GM23248 (cell line): ENCODE measurements around the gene ARMS2. TPM values are rescaled to one million over a fixed set of nuclear protein-coding genes. Genes with fewer than 3 reads are reported as not detected.

Experiments
- DNase-seq: peaks from one replicate; pipeline ENCODE4 v3.0.0-alpha.2; 2015
- H2AFZ ChIP-seq: fragments of 200-600 bp; sonication (generic); 2 replicates; pipeline ENCODE4 v1.6.1; 2016; ENCODE audit warnings: antibody characterized with exemption
- H3F3A ChIP-seq: fragments of 200-600 bp; sonication (generic); 2 replicates; pipeline ENCODE4 v1.6.1; 2016; ENCODE audit warnings: mild to moderate bottlenecking, antibody characterized with exemption, mixed run types; ENCODE audit not compliant: insufficient read depth
- H3K27ac ChIP-seq: fragments of 200-600 bp; sonication (generic); 2 replicates; pipeline ENCODE4 v1.5.1; 2016; ENCODE audit warnings: mild to moderate bottlenecking
- H3K27me3 ChIP-seq: fragments of 200-600 bp; sonication (generic); replicated peaks from 2 replicates; pipeline ENCODE4 v1.6.1; 2016; ENCODE audit warnings: mild to moderate bottlenecking; ENCODE audit not compliant: insufficient read depth
- H3K36me3 ChIP-seq: fragments of 200-600 bp; sonication (generic); 2 replicates; pipeline ENCODE4 v1.6.1; 2016; ENCODE audit warnings: low read depth, mild to moderate bottlenecking
- H3K4me1 ChIP-seq: fragments of 200-600 bp; sonication (generic); 2 replicates; pipeline ENCODE4 v1.6.1; 2016; ENCODE audit warnings: mild to moderate bottlenecking; ENCODE audit not compliant: insufficient read depth
- H3K4me2 ChIP-seq: fragments of 200-600 bp; sonication (generic); one replicate; pipeline ENCODE4 v1.6.1; 2016; ENCODE audit warnings: mild to moderate bottlenecking; ENCODE audit not compliant: unreplicated experiment
- H3K4me3 ChIP-seq: fragments of 200-600 bp; sonication (generic); 2 replicates; pipeline ENCODE4 v1.5.1; 2016; ENCODE audit warnings: mild to moderate bottlenecking
- H3K79me2 ChIP-seq: fragments of 200-600 bp; sonication (generic); 2 replicates; pipeline ENCODE4 v1.6.1; 2016; ENCODE audit warnings: mild to moderate bottlenecking; ENCODE audit not compliant: insufficient read depth
- H3K9ac ChIP-seq: fragments of 200-600 bp; sonication (generic); 2 replicates; pipeline ENCODE4 v1.6.1; 2016; ENCODE audit warnings: mild to moderate bottlenecking
- H3K9me2 ChIP-seq: fragments of 200-600 bp; sonication (generic); 2 replicates; pipeline ENCODE4 v1.6.1; 2016; ENCODE audit warnings: mixed run types, mild to moderate bottlenecking, moderate library complexity; ENCODE audit not compliant: insufficient read depth
- H3K9me3 ChIP-seq: fragments of 200-600 bp; sonication (generic); one replicate; pipeline ENCODE4 v1.6.1; 2017; ENCODE audit warnings: low read depth
- H4K20me1 ChIP-seq: fragments of 200-600 bp; sonication (generic); 2 replicates; pipeline ENCODE4 v1.6.0; 2016; ENCODE audit not compliant: insufficient read depth
- EZH2 ChIP-seq: fragments of 200-600 bp; sonication (generic); IDR thresholded peaks from 2 replicates; pipeline ENCODE4 v1.6.1; 2018; ENCODE audit warnings: antibody characterized with exemption, mild to moderate bottlenecking; ENCODE audit not compliant: insufficient read depth, poor library complexity, severe bottlenecking
- EZH2phosphoT487 ChIP-seq: fragments of 200-600 bp; sonication (generic); IDR thresholded peaks from 2 replicates; pipeline ENCODE4 v1.6.1; 2018; ENCODE audit warnings: antibody characterized with exemption, moderate library complexity, mild to moderate bottlenecking, low read depth; ENCODE audit not compliant: insufficient read depth
- WGBS, 2 experiments: methylation state at CpG; one replicate each; pipeline ENCODE4 v1.1.6; 2015 to 2017; ENCODE audit warnings: low lambda C conversion rate in 2 of 2, low coverage in 1 of 2; ENCODE audit errors: missing lambda C conversion rate in 2 of 2; 5-methylcytosine and 5-hydroxymethylcytosine counted together
- in situ Hi-C: fragments of 300-500 bp; cut with MboI; formaldehyde crosslinking; loops from 2 replicates; pipeline ENCODE4 v1.15.0; 2020
- polyA plus RNA-seq: library from polyadenylated mRNA; unstranded; fragments of >200 nt; fragmentation: Nextera tagmentation; extraction: Ambion mirVana; gene quantifications from 2 replicates; pipeline ENCODE4 v1.2.1, GENCODE V29; 2016
- total RNA-seq: library from RNA; depleted of rRNA; stranded (reverse); fragments of >200 nt; shearing (Covaris generic); gene quantifications from 2 replicates; pipeline ENCODE4 v1.2.3, GENCODE V29; 2014

The ARMS2 gene
- total and polyA plus RNA-seq, 2 experiments from 2014 or later: not detected

DNA sequence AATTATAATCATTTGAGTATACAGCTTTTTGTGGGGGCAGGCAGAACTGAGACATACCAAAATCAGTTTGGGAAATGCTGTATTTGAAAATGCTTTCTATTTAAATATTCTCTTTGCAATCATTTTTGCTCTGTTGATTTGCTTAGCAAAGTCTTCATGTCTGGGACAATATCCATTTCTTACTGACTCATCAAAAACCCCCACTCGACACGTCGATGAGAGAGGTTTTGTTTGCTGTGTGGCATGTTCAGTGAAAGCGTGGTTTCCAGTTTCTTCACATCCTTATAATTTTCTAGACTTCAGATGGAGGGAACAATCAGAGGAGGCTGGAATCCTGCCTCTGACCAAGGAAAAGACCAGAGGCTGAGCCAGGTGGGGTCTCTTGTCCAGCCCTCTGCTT lies 35.8 kb downstream of the ARMS2 start:
- H3K27ac ChIP-seq: peak overlapping the region; percentile 91
- H3K9ac ChIP-seq: peak overlapping the region; percentile 63
- no peaks in the 10 kb centered on the region for H3K27me3 ChIP-seq
- H3K9me3 ChIP-seq: no peaks in the 10 kb centered on the region
- peaks cover 57% of the 10 kb centered on the region for H3K4me1 ChIP-seq
- peak overlapping the region; percentile 23 for H3K4me2 ChIP-seq
- TF ChIP-seq EZH2: no peak
- H2AFZ ChIP-seq: peak overlapping the region; percentile 28
- no peaks in the 10 kb centered on the region for H3K9me2 ChIP-seq
- peaks cover 18% of the 10 kb centered on the region; the same call in 1 of the 2 replicates for H3K79me2 ChIP-seq
- peaks cover 48% of the 10 kb centered on the region for H3F3A ChIP-seq
- peak; percentile 81 for DNase-seq
- H4K20me1 ChIP-seq: no peaks in the 10 kb centered on the region
- H3K36me3 ChIP-seq: no peaks in the 10 kb centered on the region
- peak overlapping the region; percentile 1; the same call in 1 of the 2 replicates for H3K4me3 ChIP-seq
- 3 to 8% methylated on average over 4 of the region's 4 CpGs for WGBS, 2 experiments
- in situ Hi-C loops: no loop called here

DNA sequence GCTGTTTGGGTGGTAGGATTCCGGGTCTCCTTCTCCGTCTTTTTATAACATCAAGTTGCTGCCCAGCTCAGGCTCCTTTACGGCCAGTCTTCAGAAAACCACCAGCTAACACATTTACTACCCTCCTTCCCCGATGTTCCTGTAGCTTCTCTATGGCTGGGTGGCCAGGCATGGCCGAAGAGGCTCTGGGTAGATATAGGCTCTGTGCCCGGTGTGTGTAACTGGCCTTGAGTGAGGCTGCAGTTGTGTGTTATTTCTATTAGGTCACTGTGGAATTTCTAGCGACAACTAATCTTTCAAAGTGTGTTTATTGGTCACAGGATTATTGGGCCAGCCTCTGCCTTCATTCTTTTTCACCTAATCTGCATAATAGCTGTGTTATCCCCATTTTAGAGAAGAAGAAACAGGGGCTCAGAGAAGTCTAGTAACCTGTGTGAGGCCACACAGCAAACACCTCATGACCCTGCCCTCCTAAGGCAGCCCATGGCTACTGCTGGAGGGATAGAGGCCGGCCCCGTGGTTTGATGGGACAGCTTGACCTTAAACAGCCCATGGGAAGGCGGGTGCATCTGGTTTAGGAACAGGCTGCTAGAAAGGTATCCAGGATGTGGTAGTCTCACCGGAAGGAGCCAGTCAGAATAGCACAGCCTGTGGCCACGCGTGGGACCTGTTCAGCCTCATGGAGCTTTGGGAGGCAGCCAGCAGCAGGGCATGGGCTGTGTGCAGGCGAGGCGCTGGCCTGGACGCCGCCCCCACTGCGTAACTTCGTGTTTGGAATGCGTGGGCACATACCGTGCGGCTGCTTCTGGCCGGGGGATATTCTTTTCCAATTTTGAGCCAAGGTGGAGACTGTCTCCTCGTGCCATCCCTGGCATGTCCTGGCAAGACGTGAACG lies 36.6 kb downstream of the ARMS2 start:
- Histone ChIP-seq H3K79me2 (peaks cover 11% of the 10 kb centered on the region; the same call in 1 of the 2 replicates), H3K9me2 (no peaks in the 10 kb centered on the region), H3K4me3 (peak overlapping the region; percentile 1), H3K27me3 (no peaks in the 10 kb centered on the region), H3K4me1 (peaks cover 65% of the 10 kb centered on the region), H3K27ac (peak overlapping the region; percentile 91), H3K4me2 (peak overlapping the region; percentile 44), H3K36me3 (no peaks in the 10 kb centered on the region), H3K9me3 (no peaks in the 10 kb centered on the region), H2AFZ (peak overlapping the region; percentile 28), H3K9ac (peak overlapping the region; percentile 63), H4K20me1 (no peaks in the 10 kb centered on the region), H3F3A (peaks cover 56% of the 10 kb centered on the region)
- in situ Hi-C loops: no loop called here
- DNase-seq: peak; percentile 83
- 36 to 37% methylated on average over 26 of the region's 26 CpGs for WGBS, 2 experiments
- no peak for TF ChIP-seq EZH2phosphoT487
- TF ChIP-seq EZH2: no peak

DNA sequence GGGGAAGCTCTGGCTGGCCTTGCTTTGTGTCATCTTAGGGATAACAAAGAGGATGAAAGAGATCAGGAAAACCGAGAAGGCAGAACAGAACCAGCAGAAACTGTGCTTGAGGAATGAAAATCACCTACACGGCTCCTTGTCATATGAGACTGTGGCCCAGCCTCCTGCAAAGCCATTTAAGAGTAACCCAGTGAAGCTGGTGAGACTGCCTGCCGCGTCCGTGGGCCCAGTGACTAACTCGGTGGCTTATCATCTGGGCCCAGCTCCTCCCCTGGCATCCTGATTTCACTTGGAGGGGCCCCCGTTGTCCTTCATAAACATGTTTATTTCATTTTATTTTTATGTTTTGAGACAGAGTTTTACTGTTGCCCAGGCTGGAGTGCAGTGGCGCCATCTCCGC lies 37.6 kb downstream of the ARMS2 start:
- H3K27me3 ChIP-seq: no peaks in the 10 kb centered on the region
- H3K9ac ChIP-seq: peak overlapping the region; percentile 63
- H3K4me1 ChIP-seq: peaks cover 69% of the 10 kb centered on the region
- H3K27ac ChIP-seq: peak overlapping the region; percentile 91
- peaks cover 66% of the 10 kb centered on the region for H3F3A ChIP-seq
- 29 to 40% methylated on average over 9 of the region's 9 CpGs for WGBS, 2 experiments
- no peaks in the 10 kb centered on the region for H3K9me3 ChIP-seq
- H4K20me1 ChIP-seq: no peaks in the 10 kb centered on the region
- H2AFZ ChIP-seq: no peak overlapping the region
- peaks cover 14% of the 10 kb centered on the region for H3K79me2 ChIP-seq
- no peaks in the 10 kb centered on the region for H3K36me3 ChIP-seq
- in situ Hi-C loops: no loop called here
- H3K4me3 ChIP-seq: no peak overlapping the region
- TF ChIP-seq EZH2 (no peak), EZH2phosphoT487 (no peak)
- peak; percentile 65 for DNase-seq
- peak overlapping the region; percentile 44 for H3K4me2 ChIP-seq
- no peaks in the 10 kb centered on the region for H3K9me2 ChIP-seq

DNA sequence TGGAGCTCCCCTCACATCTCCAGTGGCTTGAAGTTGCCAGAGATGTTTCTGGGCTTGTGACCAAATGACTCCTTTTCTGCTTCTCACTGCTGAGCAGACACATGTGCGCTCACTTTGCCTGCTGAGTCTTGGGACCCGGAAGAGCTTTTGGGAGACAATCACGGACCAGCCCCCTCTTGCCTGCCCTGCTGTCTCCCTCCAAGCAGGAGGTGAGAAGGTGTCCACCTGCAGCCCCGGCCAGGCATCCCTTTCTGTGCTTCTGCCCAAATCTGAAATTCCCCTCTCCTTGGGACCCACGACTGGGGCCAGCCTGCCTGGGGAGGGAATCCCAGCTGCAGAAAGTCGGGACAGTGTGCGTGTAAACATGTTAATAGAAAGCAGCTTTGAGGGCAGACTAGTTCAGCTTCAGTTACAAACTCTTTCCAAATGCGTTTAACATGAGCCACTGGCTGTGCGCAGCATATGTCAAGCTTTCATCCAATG lies 38.6 kb downstream of the ARMS2 start:
- Histone ChIP-seq H3K79me2 (peaks cover 24% of the 10 kb centered on the region), H3K36me3 (no peaks in the 10 kb centered on the region), H3K27me3 (no peaks in the 10 kb centered on the region), H3K27ac (peak overlapping the region; percentile 91), H3K4me1 (peaks cover 69% of the 10 kb centered on the region), H3K9ac (peak overlapping the region; percentile 63), H4K20me1 (no peaks in the 10 kb centered on the region), H3K4me2 (peak overlapping the region; percentile 15), H3K9me3 (no peaks in the 10 kb centered on the region), H3F3A (peaks cover 66% of the 10 kb centered on the region), H3K9me2 (no peaks in the 10 kb centered on the region), H2AFZ (no peak overlapping the region), H3K4me3 (no peak overlapping the region)
- DNase-seq: peak; percentile 91
- TF ChIP-seq EZH2 (no peak), EZH2phosphoT487 (no peak)
- 16 to 19% methylated on average over 9 of the region's 9 CpGs for WGBS, 2 experiments
- in situ Hi-C loops: no loop called here
